ENCODE measurements around the gene APC2. TPM values are rescaled to one million over a fixed set of nuclear protein-coding genes. Genes with fewer than 3 reads are reported as not detected.
A peak's percentile ranks its signal among the peaks of the same experiment; 100 is the strongest.

The APC2 gene
- total and polyA plus RNA-seq, 12 donors: 0.06 to 12.9 (median 0.77) TPM

- Histone ChIP-seq H3K36me3 (replicated peaks in 1 of 2) (no peaks in the 10 kb centered on the region), H3K4me1 (replicated peaks in 1 of 2) (no peaks in the 10 kb centered on the region), H3K27me3 (peaks cover 65% of the 10 kb centered on the region), H3K9me3 (replicated peaks in 1 of 3) (no peaks in the 10 kb centered on the region), H3K4me3 (no peak overlapping the region), H3K27ac (no peak overlapping the region)
- TF ChIP-seq POLR2A (IDR thresholded peaks at IDR 0.05) (no peak), CTCF (IDR thresholded peaks at IDR 0.05) (peak in 1 of 6 experiments; percentile 19)
- WGBS, 4 donors: 18 to 28% (median 26%) methylated on average over 5 to 33 of the region's 33 CpGs
- peak in 1 of 7 donors; percentile 44 for DNase-seq
- intact Hi-C loops (cut with DNase I): no loop called here
Measured at GRCh38 chr19:1453525-1454364, 3.8 kb downstream of the APC2 start.

GRCh38 chr19:1455002-1455335 lies 5.0 kb downstream of the APC2 start:
- no peaks in the 10 kb centered on the region for H3K4me1 ChIP-seq (replicated peaks in 1 of 2)
- TF ChIP-seq POLR2A (IDR thresholded peaks at IDR 0.05) (no peak), CTCF (IDR thresholded peaks at IDR 0.05) (no peak)
- intact Hi-C loops (cut with DNase I): no loop called here

GRCh38 chr19:1455336-1456120 lies 5.6 kb downstream of the APC2 start:
- Histone ChIP-seq H3K4me1 (replicated peaks in 1 of 2) (no peaks in the 10 kb centered on the region), H3K4me3 (no peak overlapping the region), H3K9me3 (replicated peaks in 1 of 3) (no peaks in the 10 kb centered on the region), H3K27ac (no peak overlapping the region), H3K27me3 (peaks cover 51% of the 10 kb centered on the region), H3K36me3 (replicated peaks in 1 of 2) (no peaks in the 10 kb centered on the region)
- WGBS, 4 donors: 4 to 19% (median 10%) methylated on average over 14 to 42 of the region's 42 CpGs
- TF ChIP-seq POLR2A (IDR thresholded peaks at IDR 0.05): no peak
- intact Hi-C loops (cut with DNase I): no loop called here
- peak in 5 of 7 donors; percentile 51 to 75 (median 67) for DNase-seq

More at GRCh38 chr19:1455002-1455335, 5.0 kb downstream of the APC2 start:
- H3K4me3 ChIP-seq: no peak overlapping the region
- no peaks in the 10 kb centered on the region for H3K9me3 ChIP-seq (replicated peaks in 1 of 3)
- 4 to 23% (median 9%) methylated on average over 10 to 22 of the region's 22 CpGs for WGBS, 4 donors
- H3K27ac ChIP-seq: no peak overlapping the region
- H3K27me3 ChIP-seq: peaks cover 56% of the 10 kb centered on the region
- no peak for DNase-seq
- no peaks in the 10 kb centered on the region for H3K36me3 ChIP-seq (replicated peaks in 1 of 2)

- WGBS, 4 donors: 29 to 58% (median 44%) methylated on average over 7 to 43 of the region's 43 CpGs
- TF ChIP-seq POLR2A (IDR thresholded peaks at IDR 0.05) (no peak), CTCF (IDR thresholded peaks at IDR 0.05) (no peak)
- Histone ChIP-seq H3K36me3 (replicated peaks in 1 of 2) (no peaks in the 10 kb centered on the region), H3K4me1 (replicated peaks in 1 of 2) (no peaks in the 10 kb centered on the region), H3K9me3 (replicated peaks in 1 of 3) (no peaks in the 10 kb centered on the region), H3K27ac (no peak overlapping the region), H3K27me3 (peaks cover 45% of the 10 kb centered on the region), H3K4me3 (no peak overlapping the region)
- DNase-seq: no peak
- intact Hi-C loops (cut with DNase I): no loop called here
Measured at GRCh38 chr19:1456121-1456900, 6.4 kb downstream of the APC2 start.
